ENCODE measurements around the gene CWF19L2.
A peak's percentile ranks its signal among the peaks of the same experiment; 100 is the strongest.

CWF19L2 gene

DNA sequence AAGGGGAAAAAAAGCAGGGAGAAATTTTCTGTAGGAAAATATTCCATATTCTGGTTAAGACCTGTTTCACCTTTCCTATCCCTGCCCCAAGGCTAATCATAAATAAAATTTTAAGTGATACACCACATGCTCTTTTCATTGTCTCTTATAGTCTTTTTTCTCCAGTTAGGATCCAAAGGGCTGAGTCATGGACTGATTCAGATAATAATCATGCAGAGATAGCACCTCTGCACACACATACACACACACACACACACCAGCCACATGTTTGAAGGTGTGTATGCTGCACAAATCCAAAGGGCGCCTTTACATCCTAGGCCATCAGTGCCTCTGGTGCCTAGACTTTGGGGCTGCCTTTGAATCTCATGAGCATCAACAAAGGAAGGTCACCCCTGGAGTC is 35.5 kb upstream of the CWF19L2 start:
- DNase-seq (ENCODE audit: low read depth): peak; percentile 3
- TF ChIP-seq, protein P1, sequence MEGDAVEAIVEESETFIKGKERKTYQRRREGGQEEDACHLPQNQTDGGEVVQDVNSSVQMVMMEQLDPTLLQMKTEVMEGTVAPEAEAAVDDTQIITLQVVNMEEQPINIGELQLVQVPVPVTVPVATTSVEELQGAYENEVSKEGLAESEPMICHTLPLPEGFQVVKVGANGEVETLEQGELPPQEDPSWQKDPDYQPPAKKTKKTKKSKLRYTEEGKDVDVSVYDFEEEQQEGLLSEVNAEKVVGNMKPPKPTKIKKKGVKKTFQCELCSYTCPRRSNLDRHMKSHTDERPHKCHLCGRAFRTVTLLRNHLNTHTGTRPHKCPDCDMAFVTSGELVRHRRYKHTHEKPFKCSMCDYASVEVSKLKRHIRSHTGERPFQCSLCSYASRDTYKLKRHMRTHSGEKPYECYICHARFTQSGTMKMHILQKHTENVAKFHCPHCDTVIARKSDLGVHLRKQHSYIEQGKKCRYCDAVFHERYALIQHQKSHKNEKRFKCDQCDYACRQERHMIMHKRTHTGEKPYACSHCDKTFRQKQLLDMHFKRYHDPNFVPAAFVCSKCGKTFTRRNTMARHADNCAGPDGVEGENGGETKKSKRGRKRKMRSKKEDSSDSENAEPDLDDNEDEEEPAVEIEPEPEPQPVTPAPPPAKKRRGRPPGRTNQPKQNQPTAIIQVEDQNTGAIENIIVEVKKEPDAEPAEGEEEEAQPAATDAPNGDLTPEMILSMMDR (conservative IDR thresholded peaks at IDR 0.05; ENCODE audit: low read depth, low read length): no peak
- no peak overlapping the region for H3K4me3 ChIP-seq (ENCODE audit: low read length)

DNA sequence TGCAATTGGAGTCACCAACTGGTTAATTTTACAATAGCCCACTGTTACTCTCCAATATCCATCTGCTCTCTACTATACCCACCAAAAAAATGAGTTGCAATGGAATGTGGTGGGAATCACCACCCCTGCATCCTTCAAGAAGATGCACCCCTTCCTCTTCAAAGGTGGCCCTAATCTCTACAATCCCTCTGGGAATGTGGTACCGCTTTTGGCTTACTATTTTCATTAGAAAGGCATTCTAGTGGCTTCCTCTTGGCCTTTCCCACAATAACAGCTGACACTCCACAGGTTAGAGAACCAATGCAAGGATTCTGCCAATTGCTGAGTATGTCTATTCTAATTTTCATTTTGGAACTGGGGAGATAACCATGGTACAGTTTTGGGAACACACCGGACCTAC is 33.2 kb upstream of the CWF19L2 start:
- TF ChIP-seq, protein P1 (conservative IDR thresholded peaks at IDR 0.05; ENCODE audit: low read depth, low read length): no peak
- DNase-seq (ENCODE audit: low read depth): no peak

DNA sequence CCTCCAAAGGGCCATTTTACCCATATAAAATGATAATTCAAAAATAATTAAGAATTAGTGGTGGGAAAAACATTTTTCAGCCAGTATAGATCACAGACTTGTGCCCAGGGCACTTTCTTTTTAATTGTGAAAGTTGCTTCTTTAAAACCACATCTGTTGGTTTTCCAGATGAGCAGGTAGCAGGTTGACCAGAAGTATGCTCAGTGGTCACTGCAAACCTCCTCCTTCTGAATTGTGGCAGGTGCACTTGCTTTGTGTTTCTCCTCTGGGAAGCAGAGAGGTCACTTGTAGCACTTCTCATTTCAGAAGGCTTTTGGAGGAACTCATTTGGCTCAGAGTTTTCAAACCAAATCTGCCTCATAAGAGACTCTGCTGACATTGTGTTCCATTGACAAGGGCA is 24.6 kb upstream of the CWF19L2 start:
- DNase-seq (ENCODE audit: low read depth): no peak
- no peak overlapping the region for H3K4me3 ChIP-seq (ENCODE audit: low read length)
- TF ChIP-seq, protein P1 (conservative IDR thresholded peaks at IDR 0.05; ENCODE audit: low read depth, low read length): no peak

More for the DNA sequence above, 33.2 kb upstream of the CWF19L2 start:
- no peak overlapping the region for H3K4me3 ChIP-seq (ENCODE audit: low read length)

DNA sequence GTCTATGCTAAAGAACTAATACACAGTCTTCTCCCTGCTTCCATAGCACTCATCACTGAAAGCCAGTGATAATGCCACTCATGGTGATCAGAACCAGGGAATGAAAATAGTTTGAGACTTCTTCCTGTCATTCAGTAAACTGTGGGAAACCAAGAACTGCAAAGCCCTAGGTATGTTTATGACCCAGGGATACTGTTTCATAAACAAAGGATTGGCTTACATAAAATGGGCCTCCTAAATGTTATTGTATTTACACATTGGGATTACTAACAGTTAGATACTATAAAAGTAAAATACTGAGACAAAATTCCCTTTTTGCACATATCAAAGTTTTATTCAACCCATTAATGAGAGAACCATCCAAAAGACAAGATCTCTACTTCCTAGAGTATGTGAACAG is 21.3 kb upstream of the CWF19L2 start:
- H3K4me3 ChIP-seq (ENCODE audit: low read length): no peak overlapping the region
- TF ChIP-seq, protein P1 (conservative IDR thresholded peaks at IDR 0.05; ENCODE audit: low read depth, low read length): no peak
- DNase-seq (ENCODE audit: low read depth): no peak

DNA sequence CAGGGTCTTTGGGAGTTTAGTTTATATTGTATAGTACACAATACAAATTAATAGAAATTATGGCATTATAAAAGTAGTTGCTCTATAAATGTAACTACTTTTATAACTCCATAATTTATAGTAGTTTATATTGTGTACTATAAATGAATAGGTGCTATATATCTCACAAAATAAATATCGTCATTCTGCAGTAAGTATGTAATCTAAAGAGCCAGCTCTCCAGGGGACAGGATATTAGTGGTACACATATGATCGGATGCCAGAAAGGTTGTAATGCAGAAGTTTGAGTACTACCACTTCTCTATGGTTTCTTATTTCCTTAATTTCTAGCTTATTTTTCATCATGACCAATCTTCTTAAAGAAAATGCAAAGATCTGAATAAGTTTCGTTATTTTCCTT is 20.2 kb upstream of the CWF19L2 start:
- H3K4me3 ChIP-seq (ENCODE audit: low read length): no peak overlapping the region
- DNase-seq (ENCODE audit: low read depth): no peak
- TF ChIP-seq, protein P1 (conservative IDR thresholded peaks at IDR 0.05; ENCODE audit: low read depth, low read length): no peak

DNA sequence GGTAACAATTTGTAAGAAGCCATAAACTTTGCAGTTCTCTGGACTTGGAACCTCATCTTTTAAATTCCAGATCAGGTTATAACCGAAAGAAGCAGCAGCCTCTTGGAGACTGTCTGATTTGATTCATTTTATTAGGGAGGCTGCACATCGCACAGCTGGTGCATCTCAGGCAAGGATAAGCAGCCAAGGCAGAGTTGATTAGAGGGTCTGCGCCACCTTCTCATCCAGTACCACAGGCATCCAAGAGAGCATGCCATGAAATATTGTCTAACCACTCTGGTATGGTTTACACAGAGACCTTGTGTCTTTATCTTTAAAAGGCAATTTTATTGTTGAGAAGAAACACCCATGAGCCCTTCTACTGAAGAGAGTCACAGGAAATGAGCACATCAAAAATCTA is 16.2 kb upstream of the CWF19L2 start:
- H3K4me3 ChIP-seq (ENCODE audit: low read length): no peak overlapping the region
- TF ChIP-seq, protein P1 (conservative IDR thresholded peaks at IDR 0.05; ENCODE audit: low read depth, low read length): no peak
- DNase-seq (ENCODE audit: low read depth): no peak

DNA sequence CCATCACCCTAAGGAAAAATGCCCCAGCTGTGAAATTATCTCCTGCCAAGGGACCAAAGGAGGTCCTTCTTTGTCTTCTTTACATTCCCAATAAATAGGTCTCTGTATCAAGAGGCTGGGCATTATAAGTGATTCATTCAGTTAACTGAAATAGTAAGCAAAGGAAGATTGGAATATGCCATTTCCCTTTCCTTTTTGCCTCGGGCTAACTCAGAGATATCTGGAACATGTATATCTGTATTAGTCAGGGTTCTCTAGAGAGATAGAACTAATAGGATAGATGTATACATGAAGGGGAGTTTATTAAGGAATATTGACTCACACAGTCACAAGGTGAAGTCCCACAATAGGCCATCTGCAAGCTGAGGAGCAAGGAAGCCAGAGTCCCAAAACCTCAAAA is 15.3 kb upstream of the CWF19L2 start:
- no peak overlapping the region for H3K4me3 ChIP-seq (ENCODE audit: low read length)
- no peak for DNase-seq (ENCODE audit: low read depth)
- TF ChIP-seq, protein P1 (conservative IDR thresholded peaks at IDR 0.05; ENCODE audit: low read depth, low read length): no peak
